BLaER1 treated with 17β-estradiol and CSF1 and Interleukin-3, amounts not matched to agents 10 nM and 100 nM (cell line): ENCODE measurements around the gene LRCH1.
A peak's percentile ranks its signal among the peaks of the same experiment; 100 is the strongest.

Experiments
- H3K27ac ChIP-seq, 11 experiments: shearing (Covaris generic); formaldehyde crosslinking; 2 replicates each; pipeline ENCODE4 v1.8.1; 2022
- H3K27me3 ChIP-seq, 11 experiments: shearing (Covaris generic); formaldehyde crosslinking; 2 replicates each; pipeline ENCODE4 v1.8.1; 2022
- H3K36me3 ChIP-seq, 11 experiments: shearing (Covaris generic); formaldehyde crosslinking; 2 replicates each; pipeline ENCODE4 v1.8.1; 2022
- H3K4me1 ChIP-seq, 10 experiments: shearing (Covaris generic); formaldehyde crosslinking; 2 replicates each; pipeline ENCODE4 v1.8.1; 2022
- H3K4me2 ChIP-seq, 11 experiments: shearing (Covaris generic); formaldehyde crosslinking; 2 replicates each; pipeline ENCODE4 v1.8.1; 2022
- H3K4me3 ChIP-seq, 10 experiments: shearing (Covaris generic); formaldehyde crosslinking; 2 replicates each; pipeline ENCODE4 v1.8.1; 2022
- H3K9ac ChIP-seq, 11 experiments: shearing (Covaris generic); formaldehyde crosslinking; 2 replicates each; pipeline ENCODE4 v1.8.1; 2022
- H3K9me3 ChIP-seq, 11 experiments: shearing (Covaris generic); formaldehyde crosslinking; replicated peaks in 1 of 11; 2 replicates each; pipeline ENCODE4 v1.8.1; 2022
- H4K20me1 ChIP-seq, 11 experiments: shearing (Covaris generic); formaldehyde crosslinking; 2 replicates each; pipeline ENCODE4 v1.8.1; 2022
- Cebpa-rat ChIP-seq, 11 experiments: shearing (Covaris generic); IDR thresholded peaks; 2 replicates each; pipeline ENCODE4 v1.8.1; 2022

The LRCH1 gene

DNA sequence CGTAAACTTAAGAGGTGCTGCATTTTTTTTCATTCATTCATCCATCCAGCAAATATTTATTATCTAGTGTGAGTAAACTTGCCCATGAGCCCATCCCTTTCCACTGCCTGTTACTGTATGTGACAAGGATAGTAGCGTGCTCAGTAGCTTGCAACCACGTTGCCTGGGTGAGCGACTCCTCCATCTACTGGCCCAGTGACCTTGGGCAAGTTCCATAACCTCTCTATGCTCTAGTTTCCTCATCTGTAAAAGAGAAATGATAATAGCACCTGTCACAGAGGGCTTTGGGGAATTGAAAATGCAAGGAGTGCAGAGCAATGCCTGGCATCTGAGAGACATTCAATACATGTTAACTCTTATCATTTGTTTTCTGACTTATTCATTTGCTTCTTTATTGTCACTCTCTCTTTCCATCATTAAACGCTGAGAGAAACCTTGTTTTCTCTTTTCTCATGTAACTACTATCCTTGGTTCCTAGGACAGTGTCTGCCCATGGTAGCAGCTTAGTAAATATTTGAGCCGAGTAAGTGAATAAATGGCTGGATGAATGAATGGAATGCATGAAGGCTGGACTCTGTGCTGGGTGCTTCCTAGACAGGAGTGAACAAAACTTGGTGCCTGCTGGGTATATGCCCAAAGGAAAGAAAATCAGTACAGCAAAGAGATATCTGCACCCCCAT, 19.9 kb downstream of the LRCH1 start:
- H3K4me1 ChIP-seq = peaks cover 54 to 81% (median 70%) of the 10 kb centered on the region in 10 experiments
- peak overlapping the region in 8 of 11 experiments; percentile 4 to 60 (median 47); a peak in 10 of 22 replicates for H3K4me2 ChIP-seq
- H4K20me1 ChIP-seq = peaks cover 51 to 95% (median 83%) of the 10 kb centered on the region in 11 experiments
- H3K27me3 ChIP-seq = no peaks in the 10 kb centered on the region
- H3K27ac ChIP-seq = 0 out of 22 replicates have a peak overlapping the region, but pooled peaks of 1 of the 11 experiments have one; percentile 46
- no peaks in the 10 kb centered on the region for H3K9me3 ChIP-seq
- no peak for TF ChIP-seq Cebpa-rat (IDR thresholded peaks at IDR 0.05)
- peaks cover 0 to 12% (median 4%) of the 10 kb centered on the region in 11 experiments; a peak in 4 of 22 replicates for H3K36me3 ChIP-seq
- H3K9ac ChIP-seq = no peak overlapping the region
- H3K4me3 ChIP-seq = no peak overlapping the region

DNA sequence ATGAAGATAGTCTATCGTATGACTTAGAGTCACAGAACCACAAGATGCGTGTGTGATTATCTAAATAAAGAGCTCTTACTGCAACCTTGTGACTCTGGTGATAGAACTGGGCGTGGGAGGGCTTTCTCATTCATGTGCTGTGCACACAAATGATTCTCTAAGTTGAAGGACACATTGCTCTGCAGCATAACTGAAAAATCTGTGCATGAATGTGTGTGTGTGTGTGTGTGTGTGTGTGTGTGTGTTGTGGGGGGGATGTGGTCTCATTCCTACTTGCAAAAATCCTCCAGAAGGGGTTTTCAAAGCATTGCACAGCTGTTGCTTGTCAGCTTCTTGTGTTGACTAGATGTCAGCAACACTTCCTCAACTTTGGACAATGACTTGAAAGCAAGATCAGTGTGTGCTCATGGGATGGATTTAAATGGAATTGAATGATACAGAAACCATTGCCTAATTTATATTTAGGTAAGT, 22.4 kb downstream of the LRCH1 start:
- Histone ChIP-seq H3K36me3 (peaks cover 0 to 12% (median 0%) of the 10 kb centered on the region in 11 experiments; a peak in 3 of 22 replicates), H3K4me1 (peaks cover 72 to 93% (median 86%) of the 10 kb centered on the region in 10 experiments), H3K9me3 (no peaks in the 10 kb centered on the region), H3K4me3 (no peak overlapping the region), H4K20me1 (peaks cover 46 to 95% (median 82%) of the 10 kb centered on the region in 11 experiments; a peak in 21 of 22 replicates), H3K9ac (no peak overlapping the region; a peak in 2 of 22 replicates), H3K27ac (peak overlapping the region in 9 of 11 experiments; percentile 25 to 75 (median 64); a peak in 15 of 22 replicates), H3K4me2 (peak overlapping the region; percentile 79 to 97 (median 92)), H3K27me3 (no peaks in the 10 kb centered on the region)
- TF ChIP-seq Cebpa-rat (IDR thresholded peaks at IDR 0.05) = no peak

DNA sequence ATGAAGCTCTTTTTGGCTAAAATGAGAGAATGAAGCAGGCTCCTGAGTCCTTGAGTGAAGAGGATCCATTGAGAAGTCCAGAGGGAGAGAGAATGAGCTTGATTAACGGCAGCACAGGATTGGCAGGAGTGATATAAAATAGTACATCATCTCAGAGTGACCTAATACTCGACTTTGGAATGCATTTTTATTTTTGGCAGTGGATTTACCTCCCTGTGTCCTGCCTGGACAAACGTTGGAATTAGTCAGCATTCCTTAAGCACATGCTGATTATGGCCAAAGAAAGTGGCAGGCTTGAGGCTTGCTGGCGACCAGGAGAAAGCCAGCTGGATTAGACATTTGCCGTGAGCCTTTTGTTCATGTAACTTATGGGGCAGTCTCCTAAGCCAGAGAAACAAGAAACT, 22.9 kb downstream of the LRCH1 start:
- peaks cover 0 to 12% (median 0%) of the 10 kb centered on the region in 11 experiments; a peak in 3 of 22 replicates for H3K36me3 ChIP-seq
- H3K4me3 ChIP-seq = no peak overlapping the region
- peak overlapping the region in 8 of 11 experiments; percentile 25 to 75 (median 66); a peak in 15 of 22 replicates for H3K27ac ChIP-seq
- peaks cover 43 to 95% (median 77%) of the 10 kb centered on the region in 11 experiments; a peak in 20 of 22 replicates for H4K20me1 ChIP-seq
- H3K9ac ChIP-seq = peak overlapping the region in 1 of 11 experiments; percentile 12; a peak in 2 of 22 replicates
- H3K9me3 ChIP-seq = no peaks in the 10 kb centered on the region
- peak overlapping the region; percentile 79 to 97 (median 92) for H3K4me2 ChIP-seq
- no peak for TF ChIP-seq Cebpa-rat (IDR thresholded peaks at IDR 0.05)
- H3K27me3 ChIP-seq = no peaks in the 10 kb centered on the region
- H3K4me1 ChIP-seq = peaks cover 74 to 93% (median 88%) of the 10 kb centered on the region in 10 experiments

DNA sequence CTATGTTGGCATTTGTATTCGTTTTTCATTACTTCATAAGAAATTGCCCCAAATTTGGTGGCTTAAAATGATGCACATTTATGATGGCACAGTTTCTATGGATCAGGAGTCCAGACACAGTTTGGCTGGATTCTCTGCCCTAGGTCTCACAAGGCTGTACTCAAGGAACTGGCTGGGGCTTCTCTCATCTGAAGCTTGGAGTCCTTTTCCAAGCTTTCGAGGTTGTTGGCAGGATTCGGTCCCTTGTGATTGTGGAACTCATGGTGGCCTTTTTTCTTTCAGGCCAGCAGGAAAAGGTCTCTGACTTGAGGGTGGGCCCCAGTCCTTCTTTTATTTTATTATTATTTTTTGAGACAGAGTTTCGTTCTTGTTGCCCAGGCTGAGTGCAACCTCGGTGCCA, 23.8 kb downstream of the LRCH1 start:
- Histone ChIP-seq H4K20me1 (peaks cover 36 to 97% (median 68%) of the 10 kb centered on the region in 11 experiments; a peak in 20 of 22 replicates), H3K4me1 (peaks cover 71 to 92% (median 87%) of the 10 kb centered on the region in 10 experiments), H3K9me3 (no peaks in the 10 kb centered on the region), H3K4me2 (peak overlapping the region; percentile 79 to 97 (median 92)), H3K9ac (peak overlapping the region in 5 of 11 experiments; percentile 7 to 72 (median 70); a peak in 4 of 22 replicates), H3K4me3 (peak overlapping the region in 2 of 10 experiments; percentile 42 to 45; a peak in 1 of 20 replicates), H3K27ac (peak overlapping the region in 7 of 11 experiments; percentile 34 to 75 (median 68); a peak in 13 of 22 replicates), H3K36me3 (peaks cover 0 to 17% (median 6%) of the 10 kb centered on the region in 11 experiments; a peak in 6 of 22 replicates), H3K27me3 (no peaks in the 10 kb centered on the region)
- no peak for TF ChIP-seq Cebpa-rat (IDR thresholded peaks at IDR 0.05)

DNA sequence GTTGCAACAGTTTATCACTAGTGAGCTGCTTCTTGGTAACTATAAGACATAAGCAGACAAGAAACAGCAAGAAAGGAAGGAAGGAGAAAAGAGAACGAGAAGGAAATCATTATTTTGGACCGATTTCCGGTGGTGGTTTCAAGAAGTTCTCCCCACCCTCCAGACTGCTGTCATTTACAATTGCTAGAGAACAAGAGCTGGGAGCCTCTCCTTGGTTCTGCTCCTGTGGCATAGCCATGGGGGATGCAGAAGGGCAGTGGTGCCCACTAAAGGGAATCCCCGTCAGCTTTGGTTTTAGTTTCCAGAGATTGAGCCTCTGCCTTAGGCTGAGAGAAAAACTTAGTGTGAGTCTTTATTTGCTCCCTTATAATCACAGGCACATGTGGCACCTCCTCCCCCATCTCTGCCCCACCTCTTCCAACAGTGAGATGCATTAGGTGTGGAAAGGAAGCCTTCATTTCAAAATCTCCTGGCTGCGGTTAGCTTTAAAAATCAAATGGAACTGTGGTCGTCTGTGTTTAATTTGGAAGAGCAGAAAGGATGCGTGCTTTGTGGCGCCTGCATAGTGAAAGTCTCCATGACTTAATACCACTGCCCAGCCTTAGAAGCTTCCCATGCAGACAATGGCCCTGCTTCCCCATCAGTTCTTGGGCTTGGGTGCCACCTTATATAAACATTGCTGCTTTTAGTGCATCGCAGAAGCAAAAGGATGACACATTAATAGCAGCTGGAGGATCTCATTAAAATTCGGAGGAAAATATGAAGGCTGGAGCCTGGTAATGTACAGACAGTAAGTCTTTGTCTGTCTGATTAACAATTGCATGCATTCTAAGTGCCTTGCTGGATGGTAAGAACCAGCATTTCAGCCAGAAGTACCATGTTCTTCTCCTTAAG, 25.0 kb downstream of the LRCH1 start:
- Histone ChIP-seq H3K36me3 (peaks cover 0 to 9% (median 4%) of the 10 kb centered on the region in 11 experiments; a peak in 6 of 22 replicates), H3K27ac (peak overlapping the region in 9 of 11 experiments; percentile 4 to 75 (median 64); a peak in 16 of 22 replicates), H3K4me1 (peaks cover 71 to 92% (median 84%) of the 10 kb centered on the region in 10 experiments), H3K4me2 (peak overlapping the region; percentile 79 to 97 (median 92)), H3K4me3 (peak overlapping the region in 8 of 10 experiments; percentile 24 to 58 (median 47); a peak in 15 of 20 replicates), H3K9ac (peak overlapping the region in 9 of 11 experiments; percentile 23 to 72 (median 56); a peak in 17 of 22 replicates), H3K27me3 (no peaks in the 10 kb centered on the region), H4K20me1 (peaks cover 24 to 96% (median 59%) of the 10 kb centered on the region in 11 experiments; a peak in 20 of 22 replicates), H3K9me3 (no peaks in the 10 kb centered on the region)
- TF ChIP-seq Cebpa-rat (IDR thresholded peaks at IDR 0.05) = no peak

DNA sequence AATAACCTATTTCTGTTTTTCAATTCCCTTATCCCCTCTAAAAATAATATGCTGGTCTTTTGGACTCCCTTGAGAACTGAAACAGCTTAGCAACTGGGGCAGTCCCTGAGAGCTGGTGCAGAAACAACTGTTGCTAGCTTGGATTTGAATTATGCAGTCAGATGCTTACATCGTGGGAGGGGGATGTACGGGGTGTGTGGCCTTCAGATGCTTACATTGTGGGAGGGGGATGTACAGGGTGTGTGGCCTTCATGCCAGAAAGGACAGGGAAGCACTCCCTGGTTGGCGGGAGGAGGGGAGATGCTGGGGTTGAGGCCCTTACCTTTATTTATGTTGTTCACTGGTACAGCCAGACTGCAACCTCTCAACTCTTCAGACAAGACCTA, 25.6 kb downstream of the LRCH1 start:
- H3K36me3 ChIP-seq = peaks cover 0 to 9% (median 0%) of the 10 kb centered on the region in 11 experiments; a peak in 4 of 22 replicates
- peak overlapping the region; percentile 79 to 97 (median 92) for H3K4me2 ChIP-seq
- peaks cover 20 to 97% (median 63%) of the 10 kb centered on the region in 11 experiments; a peak in 19 of 22 replicates for H4K20me1 ChIP-seq
- H3K9ac ChIP-seq = peak overlapping the region in 8 of 11 experiments; percentile 33 to 72 (median 54); a peak in 16 of 22 replicates
- no peaks in the 10 kb centered on the region for H3K9me3 ChIP-seq
- TF ChIP-seq Cebpa-rat (IDR thresholded peaks at IDR 0.05) = no peak
- H3K4me1 ChIP-seq = peaks cover 71 to 95% (median 89%) of the 10 kb centered on the region in 10 experiments
- peak overlapping the region in 9 of 11 experiments; percentile 4 to 75 (median 64); a peak in 16 of 22 replicates for H3K27ac ChIP-seq
- H3K27me3 ChIP-seq = no peaks in the 10 kb centered on the region
- H3K4me3 ChIP-seq = peak overlapping the region in 7 of 10 experiments; percentile 41 to 58 (median 49); a peak in 13 of 20 replicates

DNA sequence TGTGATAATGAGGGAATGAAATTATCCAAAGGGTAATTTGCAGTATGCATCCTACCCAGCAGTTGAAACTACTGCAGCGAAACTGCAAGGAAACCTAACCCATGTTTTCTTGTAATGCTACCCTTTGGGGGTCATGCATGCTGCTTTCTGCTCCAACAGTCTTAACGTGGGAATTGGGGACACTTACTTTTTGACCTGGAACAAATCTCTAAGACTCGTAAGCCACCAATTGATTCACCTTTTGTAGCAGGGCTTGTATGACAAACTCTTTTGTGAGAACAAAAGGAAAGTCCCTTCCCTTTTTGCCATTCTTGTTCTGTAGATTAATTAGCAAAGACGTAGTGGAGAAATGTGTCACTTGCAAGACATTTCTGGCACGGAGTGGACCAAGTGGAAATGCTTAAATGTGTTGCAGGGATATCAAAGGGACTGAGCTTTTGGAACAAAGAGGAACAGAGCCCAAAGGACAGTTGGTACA, 27.4 kb downstream of the LRCH1 start:
- H3K4me2 ChIP-seq = peak overlapping the region; percentile 34 to 97 (median 91)
- no peaks in the 10 kb centered on the region for H3K27me3 ChIP-seq
- peak overlapping the region in 1 of 11 experiments; percentile 74; a peak in 2 of 22 replicates for H3K27ac ChIP-seq
- H3K9ac ChIP-seq = peak overlapping the region in 1 of 11 experiments; percentile 8; a peak in 1 of 22 replicates
- H3K36me3 ChIP-seq = peaks cover 0 to 9% (median 0%) of the 10 kb centered on the region in 11 experiments; a peak in 4 of 22 replicates
- H3K4me1 ChIP-seq = peaks cover 71 to 99% (median 92%) of the 10 kb centered on the region in 10 experiments
- H3K4me3 ChIP-seq = no peak overlapping the region
- H3K9me3 ChIP-seq = no peaks in the 10 kb centered on the region
- peaks cover 8 to 99% (median 65%) of the 10 kb centered on the region in 11 experiments; a peak in 19 of 22 replicates for H4K20me1 ChIP-seq
- TF ChIP-seq Cebpa-rat (IDR thresholded peaks at IDR 0.05) = no peak
